HG03558 (cell line): Measurements from ENCODE around the gene HSPA12B.

ENCODE experiments used
- ATAC-seq: cut with Tn5 transposase; IDR thresholded peaks from one replicate; pipeline ENCODE4 v1.9.1; 2021; ENCODE audit warnings: moderate number of reproducible peaks; ENCODE audit not compliant: unreplicated experiment; ENCODE audit errors: extremely low read depth

The HSPA12B gene

DNA sequence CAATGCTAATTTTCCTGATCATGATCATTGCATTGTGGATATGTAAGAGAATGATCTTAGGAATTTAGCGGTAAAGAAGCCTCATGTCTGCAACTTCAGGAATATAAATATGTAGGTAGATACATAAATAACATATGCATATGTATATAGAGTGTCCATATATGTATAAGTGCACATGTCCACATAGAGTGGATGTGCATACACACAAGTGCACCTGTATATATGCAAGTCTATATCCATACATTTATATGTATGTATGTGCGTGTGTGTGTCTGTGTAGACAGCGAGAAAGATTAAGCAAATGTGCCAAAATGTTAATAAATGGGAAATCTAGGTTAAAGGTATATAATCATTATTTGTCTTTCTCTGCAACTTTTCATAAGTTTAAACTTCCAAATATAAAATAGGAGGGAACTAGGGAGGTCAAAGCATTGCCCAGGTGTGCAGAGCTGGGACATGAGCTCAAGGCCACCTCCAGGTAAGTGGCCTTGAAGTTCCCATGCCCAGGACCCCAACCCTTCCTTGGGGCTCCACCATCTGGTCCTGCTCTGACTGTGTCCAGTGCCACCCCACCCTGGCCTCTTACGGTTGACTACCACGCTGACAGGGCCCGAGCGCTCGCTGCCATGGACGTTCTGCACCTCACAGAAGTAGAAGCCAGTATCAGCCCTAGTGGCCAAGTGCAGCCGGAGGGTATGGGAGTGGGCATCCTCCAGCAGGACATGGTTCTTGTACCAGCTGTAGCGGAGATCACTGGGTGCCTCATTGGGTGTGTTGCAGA lies 29.7 kb upstream of the HSPA12B start:
- ATAC-seq: no peak

DNA sequence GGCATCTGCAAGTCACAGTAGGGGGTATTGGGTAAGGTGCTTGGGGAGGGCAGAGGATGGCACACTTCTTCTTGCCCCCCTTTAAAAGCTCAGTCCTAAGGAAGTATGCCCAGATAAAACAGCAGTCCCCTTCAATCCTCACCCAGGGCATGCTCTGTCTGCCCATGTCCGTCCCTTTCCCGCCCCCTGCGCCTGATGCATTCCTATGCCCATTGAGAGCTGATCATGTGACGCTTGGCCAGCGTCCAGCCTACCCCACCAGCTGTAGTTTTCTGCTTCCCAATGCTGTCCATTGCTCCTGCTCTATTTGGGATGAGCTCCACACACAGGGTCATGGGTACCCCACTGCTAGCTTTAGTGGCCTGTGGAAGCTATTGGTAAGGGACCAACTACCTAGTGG lies 28.4 kb upstream of the HSPA12B start:
- ATAC-seq: no peak

DNA sequence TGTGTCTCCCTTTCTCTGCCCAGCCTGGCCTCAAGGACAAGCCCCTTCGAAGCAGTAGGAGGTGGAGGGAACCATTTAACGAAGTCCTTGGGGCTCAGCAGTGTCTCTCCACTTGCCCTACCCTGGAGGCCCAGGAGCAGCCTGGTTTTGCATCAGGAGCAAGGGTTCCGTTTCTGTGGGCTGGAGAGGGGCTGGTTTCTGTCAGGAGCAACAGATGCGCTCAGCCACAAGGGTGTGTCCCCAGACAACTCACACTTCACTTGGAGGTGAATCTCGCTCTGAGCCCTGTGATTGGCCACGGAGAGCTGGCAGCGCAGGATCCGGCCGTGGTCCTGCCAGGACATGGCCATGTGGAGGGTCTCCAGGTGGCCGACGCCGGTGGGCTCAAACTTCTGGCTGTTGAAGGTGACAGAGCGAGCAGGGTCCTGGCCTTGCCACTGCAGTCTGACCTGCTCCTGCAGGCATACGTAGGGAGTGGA lies 27.0 kb upstream of the HSPA12B start:
- no peak for ATAC-seq

- no peak for ATAC-seq
Measured at GRCh38 chr20:3705970-3706739, 26.3 kb upstream of the HSPA12B start.

- no peak for ATAC-seq
Measured at GRCh38 chr20:3706774-3707507, 25.5 kb upstream of the HSPA12B start.

DNA sequence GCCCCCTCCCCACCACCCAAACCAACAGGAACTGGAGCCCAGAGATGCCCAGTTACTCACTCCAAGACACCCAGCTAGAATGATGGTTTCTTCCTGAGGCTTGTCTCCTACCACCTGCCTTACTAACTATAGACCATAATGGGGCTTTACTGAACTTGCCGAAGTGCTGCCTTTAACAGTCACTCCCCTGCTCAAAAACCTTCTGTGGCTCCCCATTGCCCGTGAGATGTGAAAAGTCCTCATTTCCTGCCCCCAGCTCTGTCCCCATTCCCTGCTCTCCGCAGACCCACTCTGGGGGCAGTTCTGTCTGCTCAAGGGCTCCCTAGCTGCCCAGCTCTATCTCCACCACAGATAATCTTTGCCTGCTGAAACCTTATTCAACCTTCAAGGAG lies 25.0 kb upstream of the HSPA12B start:
- no peak for ATAC-seq

DNA sequence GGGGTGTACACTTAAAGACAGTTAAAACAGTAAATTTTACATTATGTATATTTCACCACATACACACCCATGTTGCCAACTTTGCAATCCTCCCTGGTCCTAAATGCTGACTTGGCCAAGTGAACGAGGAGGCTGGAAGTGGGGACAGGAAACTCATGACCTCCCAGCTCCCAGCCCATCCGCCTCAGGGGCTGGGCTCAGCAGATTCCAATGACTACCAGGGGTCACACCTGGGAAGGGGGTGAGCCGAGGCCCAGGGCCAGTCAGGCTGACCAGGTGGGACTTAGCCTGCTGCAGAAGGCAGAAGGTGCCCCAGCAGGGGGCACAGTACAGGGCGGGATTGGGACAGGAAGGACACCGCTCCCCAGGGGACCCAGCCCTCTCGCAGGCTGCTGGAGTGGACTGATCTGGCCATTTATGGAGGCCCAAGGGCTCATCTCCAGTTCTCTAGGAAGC lies 22.4 kb upstream of the HSPA12B start:
- no peak for ATAC-seq

GRCh38 chr20:3710703-3711483 lies 21.6 kb upstream of the HSPA12B start:
- no peak for ATAC-seq

DNA sequence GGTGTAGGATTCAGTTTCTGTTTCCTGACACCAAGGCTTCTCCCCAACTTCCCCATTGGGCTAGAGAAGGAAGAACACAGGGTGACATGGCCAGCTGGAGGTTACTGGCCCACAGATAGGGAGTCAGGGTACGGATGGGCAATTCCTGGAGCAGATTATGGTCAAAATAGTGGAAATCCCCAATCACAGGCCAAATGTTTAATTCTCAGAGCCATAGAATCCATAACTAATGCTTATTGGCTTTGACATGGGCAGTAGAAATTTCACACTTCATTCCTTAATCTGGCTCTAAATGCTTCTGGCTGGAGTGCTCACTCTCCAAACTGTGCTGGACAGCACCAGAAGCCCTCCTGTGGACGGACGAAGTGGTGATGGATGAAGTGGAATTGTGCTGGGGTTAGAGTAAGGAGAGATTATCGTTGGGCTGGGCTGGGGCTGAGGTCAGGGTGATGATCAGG lies 21.0 kb upstream of the HSPA12B start:
- no peak for ATAC-seq

GRCh38 chr20:3712279-3712873 lies 20.1 kb upstream of the HSPA12B start, which contains the start of gene SIGLEC1:
TSS of gene SIGLEC1 (minus strand) at chr20:3712600. CDS start at chr20:3707128, 5,472 bp downstream.
- no peak for ATAC-seq

DNA sequence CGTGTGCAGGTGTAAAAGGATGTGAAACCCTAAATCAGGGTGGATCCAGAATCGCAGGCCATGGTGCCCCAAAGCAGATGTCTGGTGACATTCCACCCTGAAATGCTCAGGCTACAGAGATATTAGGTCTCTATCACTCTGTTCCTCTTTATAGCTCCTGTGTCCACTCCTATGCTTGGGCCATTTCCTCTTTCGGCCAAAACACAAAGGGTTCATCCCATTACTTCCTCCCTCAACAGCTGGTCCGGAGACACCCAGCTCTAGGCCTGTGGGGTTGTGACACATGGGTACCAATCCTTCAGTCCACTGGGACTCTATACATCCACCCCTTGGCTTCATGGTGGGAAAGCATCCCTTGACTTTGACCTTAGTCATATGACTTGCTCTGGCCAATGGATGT lies 18.4 kb upstream of the HSPA12B start:
- ATAC-seq: no peak

DNA sequence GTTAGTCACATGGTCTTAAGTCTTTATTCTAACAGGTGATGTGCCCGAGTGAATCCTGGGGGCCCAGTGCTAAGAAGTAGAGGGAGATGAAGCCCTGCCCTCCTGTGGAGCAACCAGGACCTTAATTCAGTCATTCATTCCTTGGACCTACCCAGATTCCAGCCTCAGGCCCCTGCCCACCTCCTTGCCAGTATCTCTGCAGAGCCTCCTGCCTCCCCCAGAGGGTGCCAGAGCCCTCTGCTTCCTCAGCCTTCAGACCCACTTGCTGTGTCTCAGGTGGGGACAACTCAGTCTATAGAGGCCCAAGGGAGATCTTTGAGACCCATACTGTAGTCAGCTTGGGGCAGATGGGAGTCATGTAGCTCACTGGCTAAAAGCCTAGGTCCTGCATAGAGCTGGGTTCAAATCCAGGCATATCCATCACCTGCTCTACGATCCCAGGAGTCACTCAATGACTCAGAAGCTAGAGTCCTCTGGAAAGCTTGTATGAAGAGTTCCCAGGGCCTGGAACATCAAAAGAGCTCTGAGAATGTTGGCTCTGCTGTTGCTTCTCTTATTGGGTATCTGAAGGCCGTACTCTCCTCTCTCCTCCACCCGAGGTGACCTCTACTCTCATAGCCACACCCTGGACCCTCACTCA lies 16.2 kb upstream of the HSPA12B start:
- no peak for ATAC-seq

- ATAC-seq: no peak
Measured at GRCh38 chr20:3719046-3719445, 13.4 kb upstream of the HSPA12B start.

GRCh38 chr20:3720068-3720467 lies 12.4 kb upstream of the HSPA12B start:
- ATAC-seq: no peak

DNA sequence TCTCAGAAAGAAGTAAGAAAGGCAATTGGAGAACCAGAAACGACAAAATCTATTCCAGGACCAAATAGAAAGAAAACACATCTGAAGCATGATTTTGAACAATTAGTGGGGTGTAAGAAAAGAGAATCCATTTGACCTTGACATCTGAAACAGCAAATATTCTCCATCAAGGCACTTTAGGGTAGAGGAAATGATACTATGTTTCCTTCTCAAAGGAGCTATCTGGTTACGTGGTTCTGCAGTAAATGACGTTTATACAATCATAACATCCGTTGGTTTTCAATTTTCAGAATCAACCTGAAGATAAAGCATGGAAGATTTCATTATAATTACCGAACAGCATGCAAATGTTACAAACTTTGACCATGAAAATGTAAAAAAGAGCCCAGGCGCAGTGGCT lies 11.9 kb upstream of the HSPA12B start:
- ATAC-seq: no peak

- no peak for ATAC-seq
Measured at GRCh38 chr20:3721912-3722311, 10.6 kb upstream of the HSPA12B start.

GRCh38 chr20:3723284-3723683 lies 9.2 kb upstream of the HSPA12B start:
- no peak for ATAC-seq

DNA sequence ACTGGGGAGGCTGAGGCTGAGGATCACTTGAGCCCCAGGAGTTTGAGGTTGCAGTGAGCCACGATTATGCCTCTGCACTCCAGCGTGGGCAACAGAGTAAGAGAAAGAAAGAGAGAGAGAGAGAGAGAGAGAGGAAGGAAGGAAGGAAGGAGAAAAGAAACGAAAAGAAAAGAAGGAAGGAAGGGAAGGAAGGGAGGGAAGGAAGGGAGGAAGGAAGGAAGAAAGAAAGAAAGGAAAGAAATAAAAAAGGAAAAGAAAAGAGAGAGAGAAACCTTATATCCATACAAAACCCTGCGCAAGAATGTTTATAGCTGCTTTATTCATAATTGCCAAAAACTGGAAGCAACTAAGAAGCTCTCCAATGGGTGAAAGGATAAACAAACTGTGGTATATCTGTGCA lies 8.1 kb upstream of the HSPA12B start:
- ATAC-seq: no peak

DNA sequence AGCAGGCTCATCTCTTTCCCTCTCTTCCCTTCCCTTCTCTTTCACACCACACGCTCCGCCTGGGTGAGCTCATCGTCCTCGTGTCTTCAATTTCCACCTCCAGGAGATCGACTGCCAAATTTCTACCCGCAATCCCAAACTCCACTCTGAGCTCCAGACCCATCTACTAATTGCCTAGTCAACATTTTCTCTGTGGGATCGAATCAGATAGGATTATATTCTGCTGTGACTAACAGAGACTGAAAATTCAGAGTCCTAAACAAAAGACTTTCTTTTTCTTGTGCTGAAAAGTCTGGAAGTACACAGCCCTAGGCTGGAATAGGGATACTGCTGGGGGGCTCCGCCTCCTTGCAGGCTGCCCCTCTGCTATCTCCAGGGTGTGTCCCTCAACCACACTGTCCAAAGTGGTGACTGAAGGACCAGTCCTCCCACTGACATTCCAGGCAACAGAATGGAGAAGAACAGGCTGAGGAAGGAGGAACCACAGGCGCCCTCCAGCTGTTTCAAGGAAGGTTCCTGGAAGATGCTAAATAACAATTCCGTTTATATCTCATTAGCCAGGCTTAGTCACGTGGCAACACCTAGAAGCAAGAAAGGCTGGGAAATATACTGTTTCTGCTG lies 5.0 kb upstream of the HSPA12B start:
- ATAC-seq: no peak
